ENCODE results near the gene CHADL.

The CHADL gene

DNA sequence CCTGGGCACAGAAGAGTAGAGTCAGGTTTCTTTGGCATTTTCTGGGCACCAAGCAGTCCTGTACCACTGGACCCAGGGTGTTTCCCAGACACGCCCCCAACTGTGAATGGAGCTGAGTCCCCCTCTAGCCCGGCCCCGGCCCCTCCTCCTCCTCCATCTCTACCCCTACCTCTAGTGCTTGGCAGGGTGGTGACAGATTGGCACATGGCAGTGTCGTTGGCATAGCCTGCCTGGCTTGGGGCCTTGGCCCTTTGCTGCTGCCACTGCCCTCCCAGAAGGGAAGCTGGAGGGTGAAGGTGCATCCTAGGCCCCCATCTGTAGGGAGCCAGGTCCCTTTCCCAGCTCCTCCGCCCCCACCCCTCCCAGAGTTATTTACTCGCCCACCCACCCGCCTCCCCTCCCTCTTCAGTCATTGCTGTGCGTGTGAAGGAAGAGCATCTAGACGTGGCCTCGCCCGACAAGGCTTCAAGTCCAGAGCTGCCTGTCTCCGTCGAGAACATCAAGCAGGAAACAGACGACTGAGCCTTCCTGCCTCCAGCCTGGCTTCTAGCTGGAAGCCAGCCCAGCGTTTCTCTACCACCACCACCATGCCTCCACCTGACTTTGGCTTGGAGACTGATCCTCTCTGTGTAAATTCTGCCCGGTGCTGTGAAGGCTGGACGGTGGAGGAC, 10.9 kb downstream of the CHADL start:
- no peak for DNase-seq

DNA sequence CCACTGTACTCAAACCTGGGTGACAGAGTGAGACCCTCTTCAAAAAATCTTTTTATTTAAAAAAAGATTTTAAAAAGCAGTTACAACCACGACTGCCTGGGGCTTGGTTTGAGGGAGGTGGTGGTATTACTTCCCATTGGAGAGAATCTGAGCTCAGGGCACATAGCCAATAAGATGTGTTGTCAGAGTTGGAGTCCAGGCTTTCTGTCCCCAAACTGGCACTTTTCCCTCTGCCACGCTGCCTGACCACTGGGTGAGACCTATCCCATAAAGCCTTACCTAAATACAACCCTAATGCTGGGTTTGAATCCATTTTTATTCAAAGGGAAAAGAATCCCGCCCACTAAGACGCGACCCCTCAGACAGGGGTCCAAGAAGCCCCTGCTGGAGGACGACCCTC, 11.5 kb downstream of the CHADL start:
- no peak for DNase-seq

- DNase-seq: no peak
Measured at GRCh38 chr22:41226723-41227655, 13.7 kb downstream of the CHADL start.

DNA sequence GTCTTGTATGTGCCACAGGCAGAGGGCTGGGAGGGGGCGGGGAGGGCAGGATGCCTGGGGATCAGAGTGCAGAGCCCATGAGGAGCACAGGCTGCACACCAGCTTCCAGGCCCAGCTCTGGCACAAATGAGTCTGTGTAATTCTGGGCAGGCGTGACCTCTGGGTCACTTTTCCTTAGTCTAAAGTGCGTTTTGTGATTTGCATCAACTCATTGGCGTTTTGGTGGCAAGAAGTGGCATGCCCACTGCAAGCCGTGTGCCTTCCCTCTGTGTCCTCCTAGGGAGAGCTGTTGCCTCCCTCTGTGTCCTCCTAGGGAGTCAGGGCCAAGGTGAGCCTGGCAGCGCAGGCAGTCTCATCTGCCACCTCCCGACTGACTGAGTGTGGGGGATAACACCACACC, 17.2 kb downstream of the CHADL start:
- DNase-seq: no peak

DNA sequence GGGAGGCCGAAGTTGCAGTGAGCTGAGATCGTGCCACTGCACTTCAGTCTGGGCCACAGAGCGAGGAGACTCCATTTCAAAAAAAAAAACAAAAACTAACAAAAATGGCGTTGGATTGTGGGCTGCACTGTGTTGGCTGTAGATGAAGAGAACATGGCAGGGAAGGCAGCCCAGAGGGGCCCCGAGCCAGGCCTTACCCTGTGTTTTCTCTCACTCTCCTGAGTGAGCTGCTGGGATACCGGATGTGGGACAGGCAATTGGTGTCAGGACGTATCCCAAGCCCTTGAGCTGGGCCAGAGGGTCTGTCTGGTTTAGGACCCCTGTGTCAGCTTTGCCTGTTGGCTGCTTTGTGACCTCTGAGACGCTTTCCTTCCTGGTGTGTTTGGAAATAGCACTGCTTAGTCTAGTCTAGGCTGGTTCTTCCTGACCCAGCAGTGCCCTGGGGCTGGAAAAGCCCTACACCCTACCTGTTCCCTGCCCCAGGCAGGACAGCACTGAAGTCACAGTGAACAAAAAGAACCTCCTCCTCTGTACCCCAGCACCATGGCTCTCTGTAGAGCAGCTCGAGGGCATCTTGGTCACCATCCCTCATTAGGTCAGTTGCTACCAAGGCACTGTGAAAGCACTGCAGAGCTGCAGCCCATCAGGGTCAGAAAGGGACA, 17.8 kb downstream of the CHADL start:
- no peak for DNase-seq

DNA sequence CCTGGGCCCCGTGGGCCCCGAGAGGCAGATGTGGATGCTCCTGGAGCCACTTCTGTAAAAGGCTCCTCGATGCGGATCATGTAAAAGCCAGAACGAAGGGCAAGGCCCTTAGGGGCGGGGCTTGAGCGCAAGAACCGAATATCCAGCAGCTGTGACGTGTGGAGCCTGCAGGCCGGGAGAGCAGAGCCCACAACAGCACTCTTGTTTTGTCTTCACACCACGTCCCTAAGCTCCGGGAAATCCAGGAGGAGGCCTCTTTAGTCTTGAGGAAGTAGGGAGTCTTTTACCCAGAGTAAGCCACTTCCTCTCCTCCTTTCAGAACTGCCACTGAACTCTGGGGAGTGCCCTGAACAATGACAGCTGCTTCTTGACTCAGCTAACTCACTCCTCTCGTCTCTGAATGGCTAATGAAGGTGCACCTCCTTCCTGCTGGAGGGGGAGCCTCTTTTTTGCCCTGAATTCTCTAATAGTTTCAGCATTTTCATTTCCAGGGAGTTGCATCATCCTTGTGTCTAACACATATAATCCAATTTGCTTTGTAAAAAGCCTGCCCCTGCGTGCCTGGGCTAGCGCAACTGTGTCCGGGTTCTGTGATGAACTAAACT, 23.1 kb downstream of the CHADL start:
- peak; percentile 50 to 52 for DNase-seq

- DNase-seq: no peak
Measured at GRCh38 chr22:41216984-41217383, 23.7 kb downstream of the CHADL start.

- DNase-seq: no peak
Measured at GRCh38 chr22:41215926-41216325, 24.8 kb downstream of the CHADL start.

DNA sequence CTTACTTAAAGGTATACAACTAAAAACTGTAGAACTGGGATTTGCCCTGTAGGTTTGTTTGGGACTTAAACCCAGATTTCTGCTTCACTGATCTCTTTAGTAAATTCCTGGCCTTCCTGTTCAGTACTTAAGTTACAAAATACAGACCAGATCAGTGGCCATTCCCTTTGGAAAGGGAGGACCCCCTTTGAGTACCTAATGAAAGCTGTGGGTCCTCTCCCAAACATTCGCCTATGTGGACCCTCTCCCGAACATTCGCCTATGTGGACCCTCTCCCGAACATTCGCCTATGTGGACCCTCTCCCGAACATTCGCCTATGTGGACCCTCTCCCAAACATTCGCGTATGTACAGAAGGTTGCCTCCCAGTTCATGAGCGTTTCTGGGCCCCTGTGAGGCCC, 25.3 kb downstream of the CHADL start:
- no peak for DNase-seq

DNA sequence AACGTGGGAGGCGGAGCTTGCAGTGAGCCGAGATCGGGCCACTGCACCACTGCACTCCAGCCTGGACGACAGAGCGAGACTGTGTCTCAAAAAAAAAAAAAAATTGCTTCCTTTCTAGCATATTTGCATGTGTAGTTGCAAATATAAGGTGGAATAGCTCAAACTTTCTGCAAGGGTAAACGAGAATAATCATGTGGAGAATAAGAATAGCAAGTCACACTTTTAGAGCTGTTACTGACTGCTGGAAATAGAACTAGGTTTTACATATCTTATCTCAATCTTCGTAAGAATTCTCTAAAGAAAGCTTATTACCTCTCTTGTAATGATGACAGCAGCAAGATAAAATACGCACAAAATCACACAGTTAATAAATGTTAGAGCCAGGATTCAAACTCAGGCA, 34.0 kb downstream of the CHADL start:
- DNase-seq: no peak

DNA sequence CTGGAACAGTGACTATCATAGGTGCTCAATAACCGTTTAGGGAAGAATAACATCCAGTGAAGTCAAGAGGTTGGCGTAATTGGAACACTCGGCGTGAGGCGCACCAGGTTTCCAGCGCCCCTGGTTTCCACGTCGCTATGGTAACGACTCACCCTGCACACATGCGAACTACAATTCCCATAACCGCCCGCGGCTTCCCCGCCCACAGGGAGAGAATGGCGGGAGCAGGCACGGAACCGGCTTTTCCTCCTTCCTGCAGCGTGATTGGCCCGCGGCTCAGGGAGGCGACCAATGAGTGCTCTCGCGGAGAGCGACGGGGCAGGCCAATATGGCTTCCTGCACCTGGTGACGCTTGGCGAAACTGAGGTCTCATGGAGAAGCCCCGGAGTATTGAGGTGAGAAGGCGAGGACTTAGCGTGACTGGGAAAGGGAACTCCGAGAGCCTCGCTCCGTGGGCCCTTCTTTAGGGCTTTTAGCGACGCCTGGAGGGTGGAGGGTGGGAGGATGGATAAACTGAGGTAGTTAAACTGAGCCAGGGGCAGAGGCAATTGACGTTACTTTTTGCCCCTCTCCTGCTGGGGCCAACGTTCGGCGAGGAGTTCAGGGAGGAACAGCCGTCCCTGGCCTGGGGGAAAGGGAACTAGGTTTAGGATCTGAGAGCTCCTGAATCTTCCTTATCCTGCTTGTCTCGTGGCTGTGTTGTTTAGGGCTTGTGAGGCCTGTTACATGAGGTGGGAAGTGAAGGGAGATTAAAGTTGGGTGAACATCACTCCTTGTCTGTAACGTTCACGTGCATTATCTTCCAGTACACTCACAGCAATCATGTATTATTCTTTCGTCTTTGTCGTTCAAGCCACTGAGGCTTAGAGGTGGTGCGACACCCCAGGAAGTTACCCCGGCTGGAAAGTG, 35.5 kb downstream of the CHADL start, which contains the start of gene L3MBTL2:
TSS of gene L3MBTL2 (plus strand) at position 321 of the 909 bp plus-strand sequence. CDS start at position 372, 51 bp downstream.
- DNase-seq: peak; percentile 98 to 99

- no peak for DNase-seq
Measured at GRCh38 chr22:41204066-41204465, 36.7 kb downstream of the CHADL start.

DNA sequence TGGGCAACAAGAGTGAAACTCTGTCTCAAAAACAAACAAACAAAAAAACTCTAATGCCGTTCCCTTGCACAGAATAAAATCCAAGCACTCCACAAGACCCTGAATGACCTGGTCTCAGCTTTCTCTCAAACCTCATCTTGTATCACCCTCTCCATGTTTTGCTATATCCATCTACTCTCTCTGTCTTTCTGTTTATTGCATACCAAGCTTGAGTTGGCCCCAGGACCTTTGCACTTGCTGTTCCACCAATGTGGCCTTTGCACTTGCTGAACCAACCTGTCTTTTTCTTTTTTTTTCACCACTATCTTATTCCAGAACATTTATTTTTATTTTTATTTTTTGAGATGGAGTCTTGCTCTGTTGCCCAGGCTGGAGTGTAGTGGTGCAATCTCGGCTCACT, 37.6 kb downstream of the CHADL start:
- DNase-seq: no peak

DNA sequence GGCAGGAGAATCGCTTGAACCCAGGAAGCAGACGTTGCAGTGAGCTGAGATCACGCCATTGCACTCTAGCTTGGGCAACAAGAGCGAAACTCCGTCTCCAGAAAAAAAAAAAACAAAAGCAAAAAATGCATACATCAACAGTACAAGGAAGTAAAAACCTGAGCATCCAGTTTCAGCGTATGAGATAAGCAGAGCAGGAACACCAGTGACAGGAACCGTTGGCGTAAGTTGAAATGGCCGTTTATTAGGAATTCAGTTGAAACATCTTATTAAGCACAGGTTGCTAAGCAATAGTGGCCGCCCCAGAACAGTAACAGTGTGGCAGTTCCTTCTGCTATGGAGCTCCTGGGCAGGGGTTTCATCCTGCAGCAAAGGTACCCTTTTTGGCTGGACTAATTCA, 39.6 kb downstream of the CHADL start:
- no peak for DNase-seq

- peak; percentile 16 to 56 for DNase-seq
Measured at GRCh38 chr22:41198027-41198580, 42.6 kb downstream of the CHADL start.

DNA sequence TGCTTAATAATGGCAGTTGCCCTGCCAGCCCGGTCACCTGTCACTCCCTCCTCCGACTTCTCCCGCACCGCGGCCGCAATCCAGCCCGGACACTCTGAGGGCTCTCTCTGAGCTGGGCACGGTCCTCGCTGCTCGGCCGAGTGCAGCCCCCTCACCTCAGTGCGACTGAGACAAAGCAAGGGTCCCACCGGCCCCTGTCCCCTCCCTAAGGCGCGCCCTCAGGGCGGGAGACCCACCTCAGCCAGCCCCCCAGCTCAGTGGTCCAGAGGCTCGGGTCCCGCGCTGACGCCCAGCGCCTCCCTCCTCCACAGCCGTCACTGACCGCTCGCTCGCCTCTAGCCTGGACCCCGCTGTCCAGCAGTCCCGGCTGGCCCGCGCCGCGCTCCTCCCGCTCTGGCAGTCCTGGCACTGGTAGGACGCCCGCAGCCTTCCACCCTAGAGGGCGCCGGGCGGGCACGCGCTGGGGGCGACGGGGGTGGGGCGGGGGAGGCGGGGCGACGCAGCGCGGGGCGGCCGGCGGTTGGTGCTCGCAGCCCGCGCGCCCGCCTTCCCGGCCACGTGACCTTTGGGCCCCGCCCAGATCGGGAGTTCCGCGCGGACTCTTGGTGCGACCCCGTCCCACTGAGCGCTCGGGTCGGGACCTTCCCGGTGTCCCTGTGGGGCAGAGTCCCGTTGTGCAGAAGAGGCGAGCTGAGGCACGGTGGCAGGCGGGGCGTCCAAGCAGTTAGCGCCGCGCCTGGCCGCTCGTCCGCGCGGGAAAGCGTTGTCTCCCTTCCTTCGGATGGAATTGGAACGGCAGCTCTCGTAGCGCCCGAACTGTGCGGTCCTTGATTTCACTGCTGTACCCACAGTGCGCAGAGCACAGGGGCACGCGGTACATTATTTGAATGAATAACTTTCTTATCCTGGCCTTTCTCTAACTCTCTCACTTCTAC, 43.4 kb downstream of the CHADL start:
- DNase-seq: peak; percentile 75 to 84

DNA sequence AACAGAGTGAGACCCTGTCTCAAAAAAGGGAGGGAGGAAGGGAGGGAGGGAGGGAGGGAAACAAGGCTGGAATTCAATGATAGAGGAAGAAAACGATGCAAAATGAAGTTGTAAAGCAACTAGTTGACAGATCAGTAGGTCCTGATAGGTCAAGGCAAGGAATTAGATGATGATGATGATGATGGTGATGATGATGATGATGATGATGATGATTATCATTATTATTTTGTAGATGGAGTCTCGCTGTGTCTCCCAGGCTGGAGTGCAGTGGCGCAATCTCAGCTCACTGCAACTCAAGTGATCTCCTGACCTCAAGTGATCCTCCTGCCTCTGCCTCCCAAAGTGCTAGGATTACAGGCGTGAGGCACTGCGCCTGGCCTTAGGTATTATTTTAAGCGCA, 46.9 kb downstream of the CHADL start:
- no peak for DNase-seq

DNA sequence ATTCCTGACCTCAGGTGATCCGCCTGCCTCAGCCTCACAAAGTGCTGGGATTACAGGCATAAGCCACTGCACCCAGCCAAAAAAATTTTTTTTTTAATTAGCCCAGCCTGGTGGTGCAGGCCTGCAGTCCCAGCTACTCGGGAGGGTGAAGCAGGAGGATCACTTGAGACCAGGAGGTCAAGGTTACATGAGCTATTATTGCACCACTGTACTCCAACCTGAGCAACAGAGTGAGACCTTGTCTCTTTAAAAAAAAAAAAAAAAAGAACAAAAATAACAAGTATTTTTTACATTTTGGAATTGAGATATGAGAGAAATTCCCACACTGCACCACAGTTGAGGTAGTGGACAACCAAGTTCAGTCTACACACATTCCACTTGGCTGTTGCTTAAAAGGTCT, 49.3 kb downstream of the CHADL start:
- no peak for DNase-seq

- no peak for DNase-seq
Measured at GRCh38 chr22:41184679-41185078, 56.1 kb downstream of the CHADL start.

Data from CD4-positive, alpha-beta T cell treated with Interferon alpha-2 for 1 hour (primary cell).